Endothelial cell of umbilical vein (primary cell): Measurements from ENCODE around the gene LEPROT. TPM values are rescaled to one million over a fixed set of nuclear protein-coding genes. Genes with fewer than 3 reads are reported as not detected.

Source experiments
- BruUV-seq: library from RNA; stranded (reverse); fragments of 400-500 nt; replicated peaks from 2 replicates; lab custom pipeline; 2021; lab: Mats Ljungman, UMichigan
- CTCF ChIA-PET: fragments of 300-600, 350-600 bp; sonication (Branson Sonifier 250); formaldehyde crosslinking; loops from one replicate; lab custom pipeline; 2021; ENCODE audit warnings: antibody characterized with exemption, inconsistent platforms; lab: Charles Lee
- POLR2A ChIA-PET: fragments of 300-600, 350-600 bp; sonication (Branson Sonifier 250); formaldehyde crosslinking; loops from one replicate; lab custom pipeline; 2021; ENCODE audit warnings: antibody characterized with exemption, inconsistent platforms; lab: Charles Lee
- DNase-seq: peaks from one replicate; pipeline ENCODE4 v3.0.0-alpha.2; 2011; ENCODE audit warnings: low read depth, low spot score
- FAIRE-seq: peaks from 2 replicates; lab custom pipeline; 2011; peaks lifted over from hg19 to GRCh38; lab: Jason Lieb, UNC
- H2AFZ ChIP-seq: 2 replicates; pipeline ENCODE4 v1.6.0; 2012; ENCODE audit warnings: low read depth, low read length, control low read depth, inconsistent platforms
- H3K27ac ChIP-seq: 2 replicates; pipeline ENCODE4 v1.5.1; 2011; ENCODE audit warnings: low read depth, mild to moderate bottlenecking, control low read depth, low read length, moderate library complexity; ENCODE audit not compliant: insufficient read depth
- H3K27me3 ChIP-seq, 2 experiments: 2 replicates each; pipeline versions ENCODE4 v1.6.0 to v1.6.1; 2011; ENCODE audit warnings: low read length in 2 of 2, mixed read lengths in 1 of 2; ENCODE audit not compliant: control insufficient read depth in 2 of 2, insufficient read depth in 2 of 2
- H3K36me3 ChIP-seq, 2 experiments: 2 replicates in 1 of 2; 3 replicates in 1 of 2; pipeline ENCODE4 v1.5.1; 2011; ENCODE audit warnings: low read length in 2 of 2, mild to moderate bottlenecking in 1 of 2, moderate library complexity in 1 of 2; ENCODE audit not compliant: control insufficient read depth in 2 of 2, insufficient read depth in 2 of 2; ENCODE audit errors: extremely low read depth in 1 of 2
- H3K4me1 ChIP-seq: 3 replicates; pipeline ENCODE4 v1.5.1; 2011; ENCODE audit warnings: mild to moderate bottlenecking, low read length; ENCODE audit not compliant: control insufficient read depth, insufficient read depth; ENCODE audit errors: extremely low read depth
- H3K4me2 ChIP-seq: 2 replicates; pipeline ENCODE4 v1.6.1; 2011; ENCODE audit warnings: low read length, control low read depth, mixed read lengths; ENCODE audit not compliant: insufficient read depth
- H3K4me3 ChIP-seq, 3 experiments: fragments of 200-600 bp in 1 of 3; sonication (generic), shearing (Covaris generic) in 1 of 3; replicated peaks in 1 of 3; 2 replicates each; pipeline ENCODE4 v1.5.1; 2011 to 2016; ENCODE audit warnings: control low read depth in 3 of 3, low read length in 3 of 3, mild to moderate bottlenecking in 2 of 3, inconsistent platforms in 1 of 3, low read depth in 1 of 3, moderate library complexity in 1 of 3; ENCODE audit not compliant: insufficient read depth in 1 of 3
- H3K79me2 ChIP-seq: 2 replicates; pipeline ENCODE4 v1.6.0; 2012; ENCODE audit warnings: low read length, inconsistent platforms; ENCODE audit not compliant: control insufficient read depth, insufficient read depth
- H3K9ac ChIP-seq: replicated peaks from 2 replicates; pipeline ENCODE3; 2011; ENCODE audit warnings: low read length, control low read depth; ENCODE audit not compliant: insufficient read depth; ENCODE audit errors: extremely low read depth
- H3K9me1 ChIP-seq: replicated peaks from 3 replicates; pipeline ENCODE4 v1.6.0; 2011; ENCODE audit warnings: mild to moderate bottlenecking, low read length; ENCODE audit not compliant: control insufficient read depth, insufficient read depth; ENCODE audit errors: extremely low read depth
- H3K9me3 ChIP-seq: replicated peaks from 2 replicates; pipeline ENCODE4 v1.5.1; 2012; ENCODE audit warnings: low read length, inconsistent platforms; ENCODE audit not compliant: control insufficient read depth, insufficient read depth
- H4K20me1 ChIP-seq: replicated peaks from 2 replicates; pipeline ENCODE3; 2011; ENCODE audit warnings: mild to moderate bottlenecking, low read length; ENCODE audit not compliant: control insufficient read depth, insufficient read depth; ENCODE audit errors: extremely low read depth
- EZH2 ChIP-seq: IDR thresholded peaks from 2 replicates; pipeline ENCODE4 v1.6.1; 2012; ENCODE audit warnings: borderline replicate concordance, low read depth, mild to moderate bottlenecking, moderate library complexity, low read length, inconsistent platforms; ENCODE audit not compliant: severe bottlenecking
- FOS ChIP-seq: IDR thresholded peaks from 2 replicates; pipeline ENCODE4 v1.6.1; 2011; ENCODE audit warnings: mild to moderate bottlenecking, low read length, moderate library complexity, borderline replicate concordance; ENCODE audit not compliant: insufficient read depth
- GATA2 ChIP-seq: IDR thresholded peaks from 2 replicates; pipeline ENCODE4 v1.7.0; 2011; ENCODE audit warnings: low read depth, mild to moderate bottlenecking, moderate library complexity, mixed read lengths, low read length; ENCODE audit not compliant: insufficient read length, insufficient read depth
- JUN ChIP-seq: IDR thresholded peaks from 2 replicates; pipeline ENCODE4 v1.6.1; 2011; ENCODE audit warnings: borderline replicate concordance, low read depth; ENCODE audit not compliant: insufficient read length, insufficient read depth
- MYC ChIP-seq: IDR thresholded peaks from one replicate; pipeline ENCODE4 v1.6.1; 2011; ENCODE audit warnings: mild to moderate bottlenecking, low read depth, low read length
- POLR2A ChIP-seq: IDR thresholded peaks from 2 replicates; pipeline ENCODE4 v1.6.1; 2012; ENCODE audit warnings: low read depth, mild to moderate bottlenecking, control low read depth, low read length
- POLR2AphosphoS5 ChIP-seq: IDR thresholded peaks from 2 replicates; pipeline ENCODE4 v1.6.1; 2012; ENCODE audit warnings: low read depth, mild to moderate bottlenecking, control low read depth, low read length, moderate library complexity; ENCODE audit not compliant: insufficient read depth
- dilution Hi-C: fragments of 300-500 bp; cut with MboI; formaldehyde crosslinking; loops from one replicate; pipeline ENCODE4 v1.15.0; 2019; ENCODE audit warnings: low sequenced_read_pairs; ENCODE audit not compliant: extremely low pct_ligation_motif_present
- intact Hi-C: fragments of 100-400 bp; cut with micrococcal nuclease; formaldehyde crosslinking; loops from one replicate; pipeline ENCODE4 v1.10.0; 2022
- polyA plus RNA-seq, 4 experiments: library from polyadenylated mRNA; depleted of rRNA in 3 of 4; stranded (reverse) in 3 of 4; unstranded in 1 of 4; fragments of >200 nt; gene quantifications; 2 replicates each; pipeline versions ENCODE4 v1.2.1 to v1.2.3, GENCODE V29; 2011 to 2012; ENCODE audit warnings: missing spikeins in 1 of 4
- total RNA-seq: library from RNA; stranded (reverse); gene quantifications from 2 replicates; pipeline ENCODE4 v1.2.3, GENCODE V29; 2021
- TF ChIP-seq, protein P1 (sequence below): IDR thresholded peaks from 2 replicates; pipeline ENCODE4 v1.6.1; 2011; ENCODE audit not compliant: insufficient read depth, insufficient read length
- TF ChIP-seq, protein P2 (sequence below), 2 donors: IDR thresholded peaks; 1 replicate in 1 of 2; 2 replicates in 1 of 2; pipeline ENCODE4 v1.5.1; 2011; ENCODE audit warnings: low read length in 2 of 2, mild to moderate bottlenecking in 2 of 2, moderate library complexity in 2 of 2, control low read depth in 1 of 2, inconsistent platforms in 1 of 2, low read depth in 1 of 2; ENCODE audit not compliant: insufficient read depth in 1 of 2; ENCODE audit errors: extremely low read depth in 1 of 2

The LEPROT gene
- total and polyA plus RNA-seq, 2 donors (not counting 3 experiments of a cell fraction or from before 2014, with no cell fraction given): 80.6 to 94.8 TPM

DNA sequence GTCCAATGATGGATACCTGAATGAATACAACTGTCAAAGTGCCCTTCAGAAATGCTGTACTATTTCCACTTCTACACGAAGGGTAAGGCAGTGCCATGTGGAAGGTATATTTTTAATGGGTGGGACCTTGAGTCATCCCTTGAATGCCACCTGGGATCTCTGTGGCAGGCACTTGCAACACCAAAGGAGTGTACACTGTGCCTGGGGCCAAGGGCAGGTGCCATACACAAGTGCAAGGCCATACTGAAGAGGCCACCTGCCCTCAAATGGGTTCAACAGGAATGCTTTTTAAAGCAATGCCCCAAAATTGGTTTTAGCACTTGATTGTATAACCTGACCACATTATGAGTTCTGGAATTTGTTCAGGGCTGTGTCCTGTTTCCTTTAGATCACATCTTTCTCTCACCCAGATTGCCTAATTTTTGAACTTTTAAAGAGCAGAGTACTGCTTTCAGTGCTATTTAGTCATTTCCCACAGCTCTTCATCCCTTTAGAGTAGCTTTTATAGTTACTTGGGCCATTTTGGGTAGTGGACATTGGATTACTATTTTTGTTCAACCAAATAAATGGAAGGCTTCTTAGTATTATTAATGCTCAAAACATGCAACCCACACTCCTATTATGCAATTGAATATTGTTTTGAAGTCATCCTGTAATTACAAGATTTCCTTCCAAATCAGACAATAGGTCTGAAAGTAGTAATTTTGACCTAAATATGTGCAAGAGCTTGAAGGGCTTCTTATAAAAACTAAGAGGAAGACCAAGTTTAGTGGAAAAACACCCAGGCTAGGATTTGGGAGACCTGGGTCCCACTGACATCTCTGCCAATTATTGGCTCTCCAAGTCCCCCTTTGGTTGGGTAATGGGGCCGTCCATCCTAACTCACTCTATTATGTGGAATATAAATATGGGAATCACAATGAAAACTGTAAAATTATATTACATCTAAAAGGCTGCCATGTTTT is 57.2 kb downstream of the LEPROT start:
- H3K27me3 ChIP-seq: no peaks in the 10 kb centered on the region
- H3K4me3 ChIP-seq: no peak overlapping the region
- no peaks in the 10 kb centered on the region for H3K9me1 ChIP-seq
- no TSS peak for BruUV-seq
- TF ChIP-seq POLR2A: no peak
- TF ChIP-seq, protein P1, sequence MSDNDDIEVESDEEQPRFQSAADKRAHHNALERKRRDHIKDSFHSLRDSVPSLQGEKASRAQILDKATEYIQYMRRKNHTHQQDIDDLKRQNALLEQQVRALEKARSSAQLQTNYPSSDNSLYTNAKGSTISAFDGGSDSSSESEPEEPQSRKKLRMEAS: no peak
- no peak for TF ChIP-seq MYC
- no peak for TF ChIP-seq FOS
- TF ChIP-seq, protein P2, sequence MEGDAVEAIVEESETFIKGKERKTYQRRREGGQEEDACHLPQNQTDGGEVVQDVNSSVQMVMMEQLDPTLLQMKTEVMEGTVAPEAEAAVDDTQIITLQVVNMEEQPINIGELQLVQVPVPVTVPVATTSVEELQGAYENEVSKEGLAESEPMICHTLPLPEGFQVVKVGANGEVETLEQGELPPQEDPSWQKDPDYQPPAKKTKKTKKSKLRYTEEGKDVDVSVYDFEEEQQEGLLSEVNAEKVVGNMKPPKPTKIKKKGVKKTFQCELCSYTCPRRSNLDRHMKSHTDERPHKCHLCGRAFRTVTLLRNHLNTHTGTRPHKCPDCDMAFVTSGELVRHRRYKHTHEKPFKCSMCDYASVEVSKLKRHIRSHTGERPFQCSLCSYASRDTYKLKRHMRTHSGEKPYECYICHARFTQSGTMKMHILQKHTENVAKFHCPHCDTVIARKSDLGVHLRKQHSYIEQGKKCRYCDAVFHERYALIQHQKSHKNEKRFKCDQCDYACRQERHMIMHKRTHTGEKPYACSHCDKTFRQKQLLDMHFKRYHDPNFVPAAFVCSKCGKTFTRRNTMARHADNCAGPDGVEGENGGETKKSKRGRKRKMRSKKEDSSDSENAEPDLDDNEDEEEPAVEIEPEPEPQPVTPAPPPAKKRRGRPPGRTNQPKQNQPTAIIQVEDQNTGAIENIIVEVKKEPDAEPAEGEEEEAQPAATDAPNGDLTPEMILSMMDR (IDR thresholded peaks at IDR 0.05; ENCODE audit: extremely low read depth in 1 of 2, insufficient read depth in 1 of 2, low read depth in 1 of 2, low read length in 2 of 2): no peak
- no peak for TF ChIP-seq GATA2
- TF ChIP-seq JUN: no peak
- no peak for TF ChIP-seq EZH2
- no peak for TF ChIP-seq POLR2AphosphoS5
- H3K36me3 ChIP-seq: no peaks in the 10 kb centered on the region
- no peak overlapping the region for H3K4me2 ChIP-seq
- H3K27ac ChIP-seq: no peak overlapping the region
- POLR2A ChIA-PET: no interaction called here
- FAIRE-seq (no peak), DNase-seq (no peak)
- H3K9ac ChIP-seq: no peak overlapping the region
- CTCF ChIA-PET: interaction anchor here (1.4 to 1.9 kb wide), 3 partner anchors 8 to 210 kb away, joined by 4 to 5 read pairs (median 5); no protein-coding TSS in a partner anchor
- H3K4me1 ChIP-seq: no peaks in the 10 kb centered on the region
- no peaks in the 10 kb centered on the region for H3K9me3 ChIP-seq
- no peak overlapping the region for H2AFZ ChIP-seq
- H3K79me2 ChIP-seq: no peaks in the 10 kb centered on the region
- no peaks in the 10 kb centered on the region for H4K20me1 ChIP-seq
- intact Hi-C loops: no loop called here
- dilution Hi-C loops: no loop called here
